ENCODE results near the gene PPHLN1.

DNA sequence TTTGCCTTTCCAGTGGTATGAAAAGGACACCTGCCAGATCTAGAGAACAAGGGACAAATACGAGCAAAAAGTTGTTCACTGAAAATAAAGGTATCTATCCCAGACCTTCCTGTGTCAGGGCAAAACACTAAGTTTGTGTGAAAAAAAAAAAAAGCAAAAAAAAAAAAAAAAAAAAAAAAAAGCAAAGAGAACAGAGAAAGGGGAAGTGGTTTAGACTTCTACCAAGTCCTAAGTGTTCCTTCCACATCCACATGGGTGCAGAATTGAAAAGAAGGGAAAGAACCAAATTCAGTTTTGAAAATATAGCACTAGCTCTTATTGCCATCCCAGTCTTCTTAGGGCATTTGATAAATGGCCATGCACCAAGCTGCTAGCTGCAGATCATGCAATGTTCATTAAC is 41.8 kb upstream of the PPHLN1 start:
- TF ChIP-seq BACH2 (CRISPR knock-in tag; IDR thresholded peaks at IDR 0.05; ENCODE audit: borderline replicate concordance), result no peak
- TF ChIP-seq GLIS3 (CRISPR knock-in tag; IDR thresholded peaks at IDR 0.05), result no peak
- TF ChIP-seq, protein P1, sequence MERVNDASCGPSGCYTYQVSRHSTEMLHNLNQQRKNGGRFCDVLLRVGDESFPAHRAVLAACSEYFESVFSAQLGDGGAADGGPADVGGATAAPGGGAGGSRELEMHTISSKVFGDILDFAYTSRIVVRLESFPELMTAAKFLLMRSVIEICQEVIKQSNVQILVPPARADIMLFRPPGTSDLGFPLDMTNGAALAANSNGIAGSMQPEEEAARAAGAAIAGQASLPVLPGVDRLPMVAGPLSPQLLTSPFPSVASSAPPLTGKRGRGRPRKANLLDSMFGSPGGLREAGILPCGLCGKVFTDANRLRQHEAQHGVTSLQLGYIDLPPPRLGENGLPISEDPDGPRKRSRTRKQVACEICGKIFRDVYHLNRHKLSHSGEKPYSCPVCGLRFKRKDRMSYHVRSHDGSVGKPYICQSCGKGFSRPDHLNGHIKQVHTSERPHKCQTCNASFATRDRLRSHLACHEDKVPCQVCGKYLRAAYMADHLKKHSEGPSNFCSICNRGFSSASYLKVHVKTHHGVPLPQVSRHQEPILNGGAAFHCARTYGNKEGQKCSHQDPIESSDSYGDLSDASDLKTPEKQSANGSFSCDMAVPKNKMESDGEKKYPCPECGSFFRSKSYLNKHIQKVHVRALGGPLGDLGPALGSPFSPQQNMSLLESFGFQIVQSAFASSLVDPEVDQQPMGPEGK (CRISPR knock-in tag; IDR thresholded peaks at IDR 0.05; ENCODE audit: borderline replicate concordance), result no peak
- TF ChIP-seq, protein P2, sequence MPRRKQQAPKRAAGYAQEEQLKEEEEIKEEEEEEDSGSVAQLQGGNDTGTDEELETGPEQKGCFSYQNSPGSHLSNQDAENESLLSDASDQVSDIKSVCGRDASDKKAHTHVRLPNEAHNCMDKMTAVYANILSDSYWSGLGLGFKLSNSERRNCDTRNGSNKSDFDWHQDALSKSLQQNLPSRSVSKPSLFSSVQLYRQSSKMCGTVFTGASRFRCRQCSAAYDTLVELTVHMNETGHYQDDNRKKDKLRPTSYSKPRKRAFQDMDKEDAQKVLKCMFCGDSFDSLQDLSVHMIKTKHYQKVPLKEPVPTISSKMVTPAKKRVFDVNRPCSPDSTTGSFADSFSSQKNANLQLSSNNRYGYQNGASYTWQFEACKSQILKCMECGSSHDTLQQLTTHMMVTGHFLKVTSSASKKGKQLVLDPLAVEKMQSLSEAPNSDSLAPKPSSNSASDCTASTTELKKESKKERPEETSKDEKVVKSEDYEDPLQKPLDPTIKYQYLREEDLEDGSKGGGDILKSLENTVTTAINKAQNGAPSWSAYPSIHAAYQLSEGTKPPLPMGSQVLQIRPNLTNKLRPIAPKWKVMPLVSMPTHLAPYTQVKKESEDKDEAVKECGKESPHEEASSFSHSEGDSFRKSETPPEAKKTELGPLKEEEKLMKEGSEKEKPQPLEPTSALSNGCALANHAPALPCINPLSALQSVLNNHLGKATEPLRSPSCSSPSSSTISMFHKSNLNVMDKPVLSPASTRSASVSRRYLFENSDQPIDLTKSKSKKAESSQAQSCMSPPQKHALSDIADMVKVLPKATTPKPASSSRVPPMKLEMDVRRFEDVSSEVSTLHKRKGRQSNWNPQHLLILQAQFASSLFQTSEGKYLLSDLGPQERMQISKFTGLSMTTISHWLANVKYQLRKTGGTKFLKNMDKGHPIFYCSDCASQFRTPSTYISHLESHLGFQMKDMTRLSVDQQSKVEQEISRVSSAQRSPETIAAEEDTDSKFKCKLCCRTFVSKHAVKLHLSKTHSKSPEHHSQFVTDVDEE (CRISPR knock-in tag; IDR thresholded peaks at IDR 0.05), result no peak
- TF ChIP-seq ESRRG (CRISPR knock-in tag; IDR thresholded peaks at IDR 0.05), result no peak
- no peak for TF ChIP-seq ZNF565 (CRISPR knock-in tag; conservative IDR thresholded peaks at IDR 0.05; ENCODE audit: low read depth)
- TF ChIP-seq SNAI2 (CRISPR knock-in tag; IDR thresholded peaks at IDR 0.05), result no peak
- TF ChIP-seq, protein P3, sequence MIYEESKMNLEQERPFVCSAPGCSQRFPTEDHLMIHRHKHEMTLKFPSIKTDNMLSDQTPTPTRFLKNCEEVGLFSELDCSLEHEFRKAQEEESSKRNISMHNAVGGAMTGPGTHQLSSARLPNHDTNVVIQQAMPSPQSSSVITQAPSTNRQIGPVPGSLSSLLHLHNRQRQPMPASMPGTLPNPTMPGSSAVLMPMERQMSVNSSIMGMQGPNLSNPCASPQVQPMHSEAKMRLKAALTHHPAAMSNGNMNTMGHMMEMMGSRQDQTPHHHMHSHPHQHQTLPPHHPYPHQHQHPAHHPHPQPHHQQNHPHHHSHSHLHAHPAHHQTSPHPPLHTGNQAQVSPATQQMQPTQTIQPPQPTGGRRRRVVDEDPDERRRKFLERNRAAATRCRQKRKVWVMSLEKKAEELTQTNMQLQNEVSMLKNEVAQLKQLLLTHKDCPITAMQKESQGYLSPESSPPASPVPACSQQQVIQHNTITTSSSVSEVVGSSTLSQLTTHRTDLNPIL (CRISPR knock-in tag; IDR thresholded peaks at IDR 0.05; ENCODE audit: low read depth), result no peak
- TF ChIP-seq ZC3H10 (CRISPR knock-in tag; IDR thresholded peaks at IDR 0.05), result no peak
- TF ChIP-seq ZFP30 (CRISPR knock-in tag; IDR thresholded peaks at IDR 0.05), result no peak
- TF ChIP-seq, protein P4, sequence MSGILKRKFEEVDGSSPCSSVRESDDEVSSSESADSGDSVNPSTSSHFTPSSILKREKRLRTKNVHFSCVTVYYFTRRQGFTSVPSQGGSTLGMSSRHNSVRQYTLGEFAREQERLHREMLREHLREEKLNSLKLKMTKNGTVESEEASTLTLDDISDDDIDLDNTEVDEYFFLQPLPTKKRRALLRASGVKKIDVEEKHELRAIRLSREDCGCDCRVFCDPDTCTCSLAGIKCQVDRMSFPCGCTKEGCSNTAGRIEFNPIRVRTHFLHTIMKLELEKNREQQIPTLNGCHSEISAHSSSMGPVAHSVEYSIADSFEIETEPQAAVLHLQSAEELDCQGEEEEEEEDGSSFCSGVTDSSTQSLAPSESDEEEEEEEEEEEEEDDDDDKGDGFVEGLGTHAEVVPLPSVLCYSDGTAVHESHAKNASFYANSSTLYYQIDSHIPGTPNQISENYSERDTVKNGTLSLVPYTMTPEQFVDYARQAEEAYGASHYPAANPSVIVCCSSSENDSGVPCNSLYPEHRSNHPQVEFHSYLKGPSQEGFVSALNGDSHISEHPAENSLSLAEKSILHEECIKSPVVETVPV (CRISPR knock-in tag; IDR thresholded peaks at IDR 0.05), result no peak

Measured in SK-N-SH treated with all-trans-retinoic acid at 6 μM for 48 hours (cell line).